ENCODE results near the gene SMIM14.
"Not testable (repeated sequence)": the region's sequence is repeated elsewhere in the genome, so short reads cannot be mapped to it uniquely, and the experiment has no call there.

SMIM14 gene

DNA sequence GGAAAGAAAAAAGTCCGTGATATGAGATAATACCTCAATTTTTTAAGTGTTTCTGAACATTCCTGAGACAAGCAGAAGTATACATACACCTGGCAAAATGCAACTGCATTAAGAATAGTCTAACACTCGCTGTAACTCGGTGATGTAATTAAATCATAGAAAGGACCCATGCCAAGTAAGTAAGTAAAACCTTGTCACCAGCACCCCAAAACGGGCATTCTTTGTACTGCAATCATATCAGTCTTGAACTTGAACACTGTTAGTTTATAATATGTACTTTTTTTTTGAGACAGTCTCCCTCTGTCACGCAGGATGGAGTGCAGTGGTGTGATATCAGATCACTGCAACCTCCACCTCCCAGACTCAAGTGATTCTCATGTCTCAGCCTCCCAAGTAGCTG is 47.4 kb downstream of the SMIM14 start:
- no peak for DNase-seq

DNA sequence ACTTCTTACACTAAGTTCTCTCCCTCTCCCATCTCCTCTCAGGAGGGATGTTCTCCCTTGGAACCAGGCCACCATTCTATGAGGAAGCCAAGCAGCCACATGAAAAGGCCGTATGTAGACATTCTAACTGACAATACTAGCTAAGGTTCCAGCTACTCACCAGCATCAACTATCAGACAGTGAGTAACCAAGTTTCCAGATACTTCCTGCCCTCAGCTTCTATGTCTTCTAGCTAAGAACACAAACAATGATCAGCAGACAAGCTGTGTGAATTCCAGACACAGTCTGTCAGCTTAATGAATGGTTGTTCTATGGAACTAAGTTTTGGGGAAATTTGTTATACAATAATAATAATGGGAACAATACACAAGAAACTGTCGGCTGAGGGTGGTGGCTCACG is 50.8 kb downstream of the SMIM14 start:
- DNase-seq: no peak

- DNase-seq: no peak
Measured at GRCh38 chr4:39574946-39575345, 63.7 kb downstream of the SMIM14 start.

- no peak for DNase-seq
Measured at GRCh38 chr4:39571504-39571903, 67.2 kb downstream of the SMIM14 start.

- DNase-seq: no peak
Measured at GRCh38 chr4:39571054-39571453, 67.6 kb downstream of the SMIM14 start.

DNA sequence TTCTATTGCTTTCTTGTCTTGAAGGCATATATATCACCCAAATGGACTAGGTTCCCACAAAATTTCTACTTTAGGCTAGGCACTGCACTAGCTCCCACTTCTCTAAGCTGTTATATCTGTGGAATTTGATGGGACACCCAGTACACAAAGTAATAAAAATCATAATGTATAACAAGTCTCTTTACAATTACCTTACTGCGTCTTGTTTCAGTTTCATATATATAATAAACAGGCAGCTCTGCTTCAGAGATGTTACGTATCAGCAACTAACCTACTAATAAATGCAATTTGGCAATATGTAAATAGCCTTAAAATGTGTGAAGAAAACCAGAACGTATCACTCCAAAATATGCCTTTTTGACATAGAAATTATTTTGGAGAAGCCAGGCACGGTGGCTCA is 69.5 kb downstream of the SMIM14 start:
- no peak for DNase-seq

DNA sequence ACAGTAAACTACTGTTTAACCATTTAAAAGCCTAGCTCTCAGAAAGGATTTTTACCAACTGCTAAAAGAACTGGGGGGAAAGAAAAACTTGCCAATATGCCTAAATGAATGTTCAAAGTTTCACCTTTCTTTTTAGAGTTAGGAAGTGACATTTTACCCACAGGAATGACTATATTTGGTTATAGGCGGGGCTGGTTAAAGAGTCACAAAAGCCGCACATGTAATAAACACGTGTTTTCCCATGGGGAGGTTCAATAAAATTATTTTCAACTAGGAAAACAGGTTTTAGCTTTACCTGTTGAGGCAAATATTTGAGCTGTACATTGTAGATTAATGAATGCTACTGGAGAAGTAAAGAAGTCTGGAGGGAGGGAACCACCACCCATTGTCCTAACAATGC is 69.9 kb downstream of the SMIM14 start:
- no peak for DNase-seq

DNA sequence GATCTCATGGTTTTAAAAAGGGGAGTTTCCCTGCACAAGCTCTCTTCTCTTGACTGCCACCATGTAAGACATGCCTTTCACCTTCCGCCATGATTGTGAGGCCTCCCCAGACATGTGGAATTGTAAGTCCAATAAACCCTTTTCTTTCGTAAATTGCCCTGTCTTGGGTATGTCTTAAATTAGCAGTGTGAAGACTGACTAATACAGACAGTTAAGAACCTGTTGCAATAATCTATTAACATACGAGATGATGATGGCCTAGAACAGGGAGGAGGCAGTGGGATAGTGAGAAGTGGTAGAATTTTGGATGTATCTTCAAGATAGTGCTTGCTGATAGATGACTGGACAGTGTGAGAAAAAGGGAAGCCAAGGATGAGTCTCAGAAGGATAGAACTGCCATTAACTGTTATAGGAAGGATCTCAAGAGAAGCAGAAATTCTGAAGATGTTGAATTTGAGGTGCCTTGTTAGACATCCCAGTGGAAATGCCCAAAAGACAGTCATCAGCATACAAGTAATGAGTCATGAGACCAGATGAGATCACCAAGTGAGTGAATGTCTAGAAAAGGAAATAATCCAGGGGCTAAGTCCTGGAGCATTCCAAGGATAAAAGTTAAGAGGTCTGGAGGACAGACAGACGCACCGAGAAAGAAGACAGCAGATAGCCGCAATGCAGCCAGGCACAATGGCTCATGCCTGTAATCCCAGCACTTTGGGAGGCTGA is 72.6 kb downstream of the SMIM14 start:
- DNase-seq: no peak

GRCh38 chr4:39563346-39563847 is 75.3 kb downstream of the SMIM14 start:
- DNase-seq: no peak

DNA sequence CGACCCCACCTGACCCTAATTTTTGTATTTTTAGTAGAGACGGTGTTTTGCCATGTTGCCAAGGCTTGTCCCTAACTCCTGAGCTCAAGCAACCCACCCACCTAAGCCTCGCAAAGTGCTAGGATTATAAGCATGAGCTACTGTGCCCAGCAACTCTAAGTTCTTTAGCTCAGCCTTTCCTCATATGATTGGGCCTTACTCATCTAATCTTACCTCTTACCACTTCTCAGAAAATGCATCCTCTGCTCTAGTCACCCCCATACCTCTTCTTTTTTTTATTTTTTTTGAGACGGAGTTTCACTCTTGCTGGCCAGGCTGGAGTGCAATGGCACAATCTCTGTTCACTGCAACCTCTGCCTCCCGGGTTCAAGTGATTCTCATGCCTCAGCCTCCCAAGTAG is 75.9 kb downstream of the SMIM14 start:
- DNase-seq: no peak

DNA sequence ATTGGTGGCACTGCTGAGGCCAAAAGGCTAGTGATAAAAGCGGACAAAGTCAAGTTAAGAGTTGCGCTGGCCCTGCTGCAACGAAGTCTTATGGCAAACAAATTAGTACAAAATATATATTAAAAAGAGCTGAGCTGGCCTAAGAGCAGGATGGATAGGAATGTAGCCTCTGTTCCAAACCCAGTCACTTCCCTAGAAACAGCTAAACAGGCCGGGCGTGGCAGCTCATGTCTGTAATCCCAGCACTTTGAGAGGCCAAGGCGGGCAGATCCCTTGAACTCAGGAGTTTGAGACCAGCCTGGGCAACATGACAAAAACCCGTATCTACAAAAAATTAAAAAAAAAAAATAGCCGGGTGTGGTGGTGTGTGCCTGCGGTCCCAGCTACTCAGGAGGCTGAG is 79.0 kb downstream of the SMIM14 start:
- DNase-seq: no peak

GRCh38 chr4:39555472-39555871 is 83.2 kb downstream of the SMIM14 start:
- no peak for DNase-seq

DNA sequence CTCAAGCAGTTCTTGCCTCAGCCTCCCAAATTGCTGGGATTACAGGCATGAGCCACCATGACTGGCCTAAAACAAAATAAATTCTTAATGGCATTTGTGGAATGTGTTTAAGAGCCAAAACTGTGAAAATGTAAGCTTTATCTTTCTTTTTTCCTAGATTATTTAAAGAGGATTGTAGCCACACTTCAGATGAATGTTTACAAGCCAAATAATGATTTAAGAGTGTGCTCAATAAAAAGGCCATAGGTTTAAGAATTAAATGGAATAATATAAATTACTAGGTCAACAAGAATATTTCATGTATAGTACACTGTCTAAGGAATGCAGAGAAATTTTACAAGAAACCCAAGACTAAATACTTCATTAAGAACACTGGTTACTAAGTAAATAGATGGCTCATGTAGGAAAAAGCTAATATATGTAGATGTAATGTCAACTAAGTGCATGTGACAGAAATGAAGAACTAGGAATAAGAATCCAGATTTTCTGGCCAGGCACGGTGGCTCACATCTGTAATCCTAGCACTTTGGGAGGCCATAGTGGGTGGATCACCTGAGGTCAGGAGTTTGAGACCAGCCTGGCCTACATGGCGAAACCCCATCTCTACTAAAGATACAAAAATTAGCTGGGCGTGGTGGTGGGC is 90.1 kb downstream of the SMIM14 start:
- DNase-seq: no peak

- no peak for DNase-seq
Measured at GRCh38 chr4:39544580-39545315, 93.9 kb downstream of the SMIM14 start.

- not testable (repeated sequence) for DNase-seq
Measured at GRCh38 chr4:39544080-39544479, 94.6 kb downstream of the SMIM14 start.

DNA sequence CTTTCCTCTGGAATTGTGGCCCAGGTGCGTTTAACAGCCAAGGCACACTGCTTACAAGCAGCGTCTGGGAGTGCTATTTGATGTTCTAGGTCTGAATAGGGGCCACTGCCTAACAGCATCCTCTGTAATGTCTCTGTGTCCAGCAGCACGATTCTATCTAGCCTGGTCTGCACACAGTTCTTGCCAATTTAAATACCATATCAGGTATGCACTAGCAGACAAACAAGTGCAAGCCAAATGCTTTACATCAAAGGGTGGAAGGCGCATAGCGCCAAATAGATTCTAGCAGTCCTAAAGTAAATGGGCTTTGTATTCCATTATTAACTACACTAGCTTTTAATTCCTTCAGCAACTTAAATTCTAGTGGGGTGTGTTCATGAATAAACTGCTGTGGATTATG is 95.6 kb downstream of the SMIM14 start:
- DNase-seq: no peak

GRCh38 chr4:39542611-39543012 is 96.1 kb downstream of the SMIM14 start:
- no peak for DNase-seq

DNA sequence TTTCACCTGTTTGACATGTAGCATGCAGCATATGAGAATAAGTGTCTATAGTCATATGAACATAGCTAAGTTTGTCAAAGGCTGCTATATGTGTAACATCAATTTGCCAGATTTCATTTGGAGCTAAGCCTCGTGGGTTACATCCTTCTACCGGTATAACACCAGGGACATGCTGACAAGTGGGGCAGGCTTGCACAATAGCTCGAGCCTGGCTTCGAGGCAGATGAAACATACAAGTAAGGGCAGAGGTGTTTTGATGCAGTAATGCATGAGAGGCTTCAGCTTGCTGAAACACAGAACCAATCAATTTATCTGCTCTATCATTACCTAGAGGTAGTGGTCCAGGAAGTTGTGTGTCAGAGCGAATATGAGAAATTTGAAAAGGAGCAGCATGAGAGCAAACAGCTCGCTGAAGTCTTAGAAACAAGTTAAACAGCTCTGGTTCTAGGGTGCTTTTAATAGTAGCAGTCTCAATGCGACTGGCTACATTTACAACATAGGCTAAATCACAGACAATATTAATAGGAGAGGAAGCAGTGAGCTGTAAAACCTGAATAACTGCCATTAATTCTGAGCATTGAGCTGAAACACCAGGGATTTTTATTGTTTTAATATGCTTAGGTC is 96.6 kb downstream of the SMIM14 start:
- DNase-seq: no peak

DNA sequence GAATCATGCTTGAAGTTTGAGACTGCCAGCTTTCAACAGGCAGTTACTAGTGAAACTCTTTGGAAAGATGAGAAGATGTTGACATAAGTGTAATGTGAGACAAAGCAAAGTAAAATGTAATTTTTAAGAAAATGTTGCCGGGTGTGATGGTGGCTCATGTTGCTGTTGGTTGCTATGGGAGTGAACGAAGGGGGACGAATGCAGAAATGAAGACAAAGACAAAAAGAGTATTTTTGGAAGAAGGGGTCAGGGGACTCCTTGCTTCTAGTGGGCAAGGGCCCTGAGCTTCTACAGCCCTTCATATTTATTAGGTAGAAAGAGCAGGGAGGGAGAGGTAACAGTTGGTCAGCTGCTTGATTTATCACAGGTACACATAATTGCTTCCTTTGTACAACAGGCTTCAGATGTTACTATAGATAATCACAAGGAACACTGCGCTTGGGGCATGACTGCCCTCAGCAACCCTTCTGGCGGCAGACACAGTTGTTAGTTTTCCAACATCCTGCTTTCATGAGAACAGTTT is 99.5 kb downstream of the SMIM14 start:
- DNase-seq: no peak

DNA sequence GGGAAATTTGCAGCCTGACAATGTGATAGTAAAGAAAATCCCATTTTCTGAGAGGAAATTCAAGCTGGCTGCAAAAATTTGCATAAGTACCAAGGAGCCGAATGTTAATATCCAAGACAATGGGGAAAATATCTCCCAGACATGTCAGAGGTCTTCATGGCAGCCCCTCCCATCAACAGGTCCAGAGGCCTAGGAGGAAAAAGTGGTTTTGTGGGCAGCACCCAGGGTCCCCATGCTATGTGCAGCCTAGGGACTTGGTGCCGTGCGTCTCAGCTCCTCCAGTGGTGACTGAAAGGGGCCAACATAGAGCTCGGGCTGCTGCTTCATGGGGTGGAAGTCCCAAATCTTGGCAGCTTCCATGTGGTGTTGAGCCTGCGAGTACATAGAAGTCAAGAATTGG is 105.1 kb downstream of the SMIM14 start:
- no peak for DNase-seq

GRCh38 chr4:39532237-39532636 is 106.4 kb downstream of the SMIM14 start:
- not testable (repeated sequence) for DNase-seq

- DNase-seq: no peak
Measured at GRCh38 chr4:39530682-39531081, 108.0 kb downstream of the SMIM14 start.

DNA sequence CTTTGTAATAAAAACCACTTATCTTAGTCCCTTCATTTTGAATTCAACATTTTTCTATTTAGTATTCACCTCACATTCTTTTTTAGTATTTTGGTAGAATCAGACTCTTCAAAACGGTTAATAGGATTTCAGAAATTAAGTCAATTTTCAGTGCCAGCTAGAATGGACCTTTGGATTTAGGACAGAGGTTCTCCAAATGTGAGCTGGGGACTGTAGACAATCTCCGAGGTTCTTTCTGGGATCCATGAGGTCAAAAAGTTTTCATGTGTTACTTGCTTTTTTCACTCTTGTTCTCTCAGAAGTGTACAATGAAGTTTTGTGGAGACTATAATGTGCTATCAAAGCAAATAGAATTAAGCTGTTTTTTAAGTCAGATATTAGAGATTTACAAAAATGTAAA is 109.1 kb downstream of the SMIM14 start:
- DNase-seq: no peak

All from NCI-H2029 treated with DMSO at 0.1 percent for 48 hours (cell line).